ENCODE measurements around the gene RPL10.
A peak's percentile ranks its signal among the peaks of the same experiment; 100 is the strongest.

RPL10 gene

GRCh38 chrX:154419688-154420401 lies 21.7 kb downstream of the RPL10 start:
- in situ Hi-C loops (cut with HindIII; ENCODE audit: low sequenced_read_pairs): no loop called here
- H3K4me3 ChIP-seq (ENCODE audit: low read depth, low read length): no peak overlapping the region
- no peak for TF ChIP-seq CTCF (IDR thresholded peaks at IDR 0.05; ENCODE audit: low read depth, low read length, missing control alignments)
- no peak for DNase-seq (ENCODE audit: low read depth)

GRCh38 chrX:154420402-154420756 lies 22.2 kb downstream of the RPL10 start:
- DNase-seq (ENCODE audit: low read depth): no peak
- no peak for TF ChIP-seq CTCF (IDR thresholded peaks at IDR 0.05; ENCODE audit: low read depth, low read length, missing control alignments)
- no peak overlapping the region for H3K4me3 ChIP-seq (ENCODE audit: low read depth, low read length)
- in situ Hi-C loops (cut with HindIII; ENCODE audit: low sequenced_read_pairs): no loop called here

- TF ChIP-seq CTCF (IDR thresholded peaks at IDR 0.05; ENCODE audit: low read depth, low read length, missing control alignments): no peak
- in situ Hi-C loops (cut with HindIII; ENCODE audit: low sequenced_read_pairs): no loop called here
- DNase-seq (ENCODE audit: low read depth): no peak
- H3K4me3 ChIP-seq (ENCODE audit: low read depth, low read length): no peak overlapping the region
These were observed 29.0 kb downstream of the RPL10 start for GRCh38 chrX:154426916-154427770.

GRCh38 chrX:154428176-154429171 lies 30.3 kb downstream of the RPL10 start, which contains the start of gene ATP6AP1:
Gene ATP6AP1 (plus strand): TSS chrX:154428677. CDS start chrX:154428693, 16 bp downstream.
- H3K4me3 ChIP-seq (ENCODE audit: low read depth, low read length): peak within 1 kb of the TSS; percentile 60
- no peak for TF ChIP-seq CTCF (IDR thresholded peaks at IDR 0.05; ENCODE audit: low read depth, low read length, missing control alignments)
- DNase-seq (ENCODE audit: low read depth): peak; percentile 77
- in situ Hi-C loops (cut with HindIII; ENCODE audit: low sequenced_read_pairs): no loop called here

GRCh38 chrX:154429711-154430110 lies 31.5 kb downstream of the RPL10 start:
- H3K4me3 ChIP-seq (ENCODE audit: low read depth, low read length): peak overlapping the region; percentile 60
- no peak for DNase-seq (ENCODE audit: low read depth)
- TF ChIP-seq CTCF (IDR thresholded peaks at IDR 0.05; ENCODE audit: low read depth, low read length, missing control alignments): no peak
- in situ Hi-C loops (cut with HindIII; ENCODE audit: low sequenced_read_pairs): no loop called here

GRCh38 chrX:154430479-154430878 lies 32.3 kb downstream of the RPL10 start:
- H3K4me3 ChIP-seq (ENCODE audit: low read depth, low read length): no peak overlapping the region
- in situ Hi-C loops (cut with HindIII; ENCODE audit: low sequenced_read_pairs): no loop called here
- no peak for TF ChIP-seq CTCF (IDR thresholded peaks at IDR 0.05; ENCODE audit: low read depth, low read length, missing control alignments)
- DNase-seq (ENCODE audit: low read depth): no peak
